Liver (tissue), 9 donors: Measurements from ENCODE around the gene FYB2. TPM values are rescaled to one million over a fixed set of nuclear protein-coding genes. Genes with fewer than 3 reads are reported as not detected.
"Not testable (repeated sequence)": the region's sequence is repeated elsewhere in the genome, so short reads cannot be mapped to it uniquely, and the experiment has no call there.

Experiments used
- DNase-seq: peaks from one replicate; pipeline ENCODE4 v3.0.0-alpha.2; 2017; ENCODE audit warnings: low spot score
- H3K27ac ChIP-seq, 2 donors: one replicate each; pipeline ENCODE4 v1.7.0; 2013; ENCODE audit warnings: inconsistent platforms in 2 of 2, low read length in 2 of 2, control low read depth in 1 of 2, low read depth in 1 of 2, mild to moderate bottlenecking in 1 of 2
- H3K27me3 ChIP-seq, 4 donors: one replicate each; pipeline versions ENCODE4 v1.6.1 to v1.7.0; 2013; ENCODE audit warnings: low read length in 3 of 4, inconsistent platforms in 1 of 4, mild to moderate bottlenecking in 1 of 4, moderate library complexity in 1 of 4; ENCODE audit not compliant: control insufficient read depth in 4 of 4, insufficient read depth in 4 of 4
- H3K36me3 ChIP-seq, 4 donors: one replicate each; pipeline versions ENCODE4 v1.6.1 to v1.7.0; 2013; ENCODE audit warnings: low read length in 3 of 4, mild to moderate bottlenecking in 3 of 4, low read depth in 1 of 4, moderate library complexity in 1 of 4; ENCODE audit not compliant: control insufficient read depth in 4 of 4, insufficient read depth in 3 of 4
- H3K4me1 ChIP-seq, 4 donors: one replicate each; pipeline versions ENCODE4 v1.6.1 to v1.7.0; 2013; ENCODE audit warnings: low read length in 3 of 4, mild to moderate bottlenecking in 3 of 4, moderate library complexity in 1 of 4; ENCODE audit not compliant: control insufficient read depth in 4 of 4, insufficient read depth in 4 of 4
- H3K4me3 ChIP-seq, 3 donors: one replicate each; pipeline versions ENCODE4 v1.6.1 to v1.7.0; 2013; ENCODE audit warnings: low read length in 3 of 3, control low read depth in 1 of 3, low read depth in 1 of 3, mild to moderate bottlenecking in 1 of 3
- H3K9ac ChIP-seq, 2 donors: one replicate each; pipeline ENCODE4 v1.7.0; 2013; ENCODE audit warnings: low read length in 2 of 2, mild to moderate bottlenecking in 2 of 2, moderate library complexity in 2 of 2, control low read depth in 1 of 2, low read depth in 1 of 2
- H3K9me3 ChIP-seq, 4 donors: one replicate each; pipeline versions ENCODE4 v1.6.1 to v1.7.0; 2013; ENCODE audit warnings: low read length in 3 of 4; ENCODE audit not compliant: control insufficient read depth in 4 of 4
- ATF3 ChIP-seq: IDR thresholded peaks from 2 replicates; pipeline ENCODE4 v1.6.1; 2016; ENCODE audit warnings: antibody characterized with exemption
- EGR1 ChIP-seq, 2 donors: IDR thresholded peaks; 2 replicates each; pipeline ENCODE4 v1.6.1; 2016 to 2018; ENCODE audit warnings: antibody characterized with exemption in 2 of 2, low read depth in 2 of 2
- FOXA1 ChIP-seq: IDR thresholded peaks from 2 replicates; pipeline ENCODE4 v1.6.1; 2016; ENCODE audit warnings: antibody characterized with exemption
- FOXA2 ChIP-seq: IDR thresholded peaks from 2 replicates; pipeline ENCODE4 v1.6.1; 2016; ENCODE audit warnings: antibody characterized with exemption
- GABPA ChIP-seq, 2 donors: IDR thresholded peaks in 1 of 2; conservative IDR thresholded peaks in 1 of 2; 2 replicates each; pipeline ENCODE4 v1.6.1; 2016; ENCODE audit warnings: antibody characterized with exemption in 2 of 2, mild to moderate bottlenecking in 1 of 2, moderate library complexity in 1 of 2
- HNF4A ChIP-seq, 2 donors: conservative IDR thresholded peaks; 2 replicates each; pipeline ENCODE4 v1.6.1; 2016; ENCODE audit warnings: antibody characterized with exemption in 2 of 2, mild to moderate bottlenecking in 2 of 2
- NR2F2 ChIP-seq: IDR thresholded peaks from 2 replicates; pipeline ENCODE4 v1.6.1; 2016; ENCODE audit warnings: antibody characterized with exemption
- RAD21 ChIP-seq, 2 donors: IDR thresholded peaks; 2 replicates each; pipeline ENCODE4 v1.6.1; 2016; ENCODE audit warnings: antibody characterized with exemption in 2 of 2, mild to moderate bottlenecking in 2 of 2
- REST ChIP-seq: IDR thresholded peaks from 2 replicates; pipeline ENCODE4 v1.6.1; 2016; ENCODE audit warnings: antibody characterized with exemption, mild to moderate bottlenecking
- RXRA ChIP-seq, 2 donors: IDR thresholded peaks; 2 replicates each; pipeline ENCODE4 v1.6.1; 2017 to 2018; ENCODE audit warnings: antibody characterized with exemption in 2 of 2, mild to moderate bottlenecking in 1 of 2
- SP1 ChIP-seq: IDR thresholded peaks from 2 replicates; pipeline ENCODE4 v1.6.1; 2018; ENCODE audit warnings: antibody characterized with exemption, mild to moderate bottlenecking
- YY1 ChIP-seq: IDR thresholded peaks from 2 replicates; pipeline ENCODE4 v1.6.1; 2016; ENCODE audit warnings: antibody characterized with exemption, mild to moderate bottlenecking
- whole genome bisulfite sequencing: extraction: QIAGEN DNeasy Blood & Tissue Kit; methylation state at CpG from one replicate; pipeline ENCODE4 v1.1.7; 2013; 5-methylcytosine and 5-hydroxymethylcytosine counted together
- polyA plus RNA-seq, 2 donors: library from polyadenylated mRNA; stranded (reverse) in 1 of 2; unstranded in 1 of 2; fragments of 200-250 nt in 1 of 2; fragments of >200 nt in 1 of 2; fragmentation: Nextera tagmentation in 1 of 2; extraction: Ambion mirVana in 1 of 2; gene quantifications; one replicate each; pipeline versions ENCODE4 v1.2.1 to v1.2.3, GENCODE V29; 2013 to 2015
- total RNA-seq, 2 donors: library from RNA; depleted of rRNA; stranded (reverse); fragments of >200 nt; gene quantifications; one replicate each; pipeline ENCODE4 v1.2.3, GENCODE V29; 2014
- donor health status: healthy.
- donor health status: healthy.
- donor health status: healthy.
- donor health status: healthy.
- donor health status: healthy.

Gene FYB2
- total and polyA plus RNA-seq, 4 donors: 3.3 to 31.3 (median 16.2) TPM

- Histone ChIP-seq H3K9me3 (no peaks in the 10 kb centered on the region), H3K4me1 (peaks cover 2 to 39% (median 9%) of the 10 kb centered on the region in 4 donors), H3K9ac (no peak overlapping the region), H3K27me3 (no peaks in the 10 kb centered on the region), H3K4me3 (no peak overlapping the region), H3K27ac (peak overlapping the region in 1 of 2 donors; percentile 48), H3K36me3 (peaks cover 0 to 4% (median under 1%) of the 10 kb centered on the region in 4 donors)
- TF ChIP-seq SP1: peak; percentile 12
- no peak for TF ChIP-seq GABPA (IDR thresholded peaks at IDR 0.05 in 1 of 2, conservative IDR thresholded peaks at IDR 0.05 in 1 of 2)
- peak in 1 of 2 donors; percentile 14 for TF ChIP-seq HNF4A (conservative IDR thresholded peaks at IDR 0.05)
- peak in 1 of 2 donors; percentile 15 for TF ChIP-seq RXRA (IDR thresholded peaks at IDR 0.05)
- no peak for DNase-seq
- 43% methylated on average over 1 of the region's 1 CpG for WGBS
These were observed 41.2 kb downstream of the FYB2 start for GRCh38 chr1:56777972-56778371.

GRCh38 chr1:56774732-56775131 lies 44.5 kb downstream of the FYB2 start:
- H3K27me3 ChIP-seq, DNase-seq, H3K9ac ChIP-seq, H3K36me3 ChIP-seq, H3K9me3 ChIP-seq: not testable (repeated sequence)
- H3K4me1 ChIP-seq: peaks cover 2 to 26% (median 6%) of the 10 kb centered on the region in 4 donors
- peak overlapping the region; percentile 93 to 94 for H3K27ac ChIP-seq
- peak overlapping the region in 2 of 3 donors; percentile 8 to 50 for H3K4me3 ChIP-seq
- peak; percentile 84 to 87 for TF ChIP-seq HNF4A (conservative IDR thresholded peaks at IDR 0.05)
- TF ChIP-seq RXRA (IDR thresholded peaks at IDR 0.05): peak in 1 of 2 donors; percentile 8

GRCh38 chr1:56774067-56774609 lies 45.1 kb downstream of the FYB2 start:
- WGBS: 29% methylated on average over 6 of the region's 6 CpGs
- no peak for DNase-seq
- no peaks in the 10 kb centered on the region for H3K27me3 ChIP-seq
- peak overlapping the region; percentile 93 to 94 for H3K27ac ChIP-seq
- no peaks in the 10 kb centered on the region for H3K36me3 ChIP-seq
- H3K9me3 ChIP-seq: no peaks in the 10 kb centered on the region
- H3K4me1 ChIP-seq: peaks cover 0 to 26% (median 6%) of the 10 kb centered on the region in 4 donors
- H3K9ac ChIP-seq: peak overlapping the region in 1 of 2 donors; percentile 88
- TF ChIP-seq NR2F2: no peak
- TF ChIP-seq RAD21 (IDR thresholded peaks at IDR 0.05): peak in 1 of 2 donors; percentile 1
- no peak for TF ChIP-seq ATF3
- TF ChIP-seq EGR1 (IDR thresholded peaks at IDR 0.05; ENCODE audit: low read depth in 2 of 2): no peak
- no peak for TF ChIP-seq FOXA1
- peak; percentile 1 for TF ChIP-seq FOXA2
- TF ChIP-seq GABPA (IDR thresholded peaks at IDR 0.05 in 1 of 2, conservative IDR thresholded peaks at IDR 0.05 in 1 of 2): peak in 1 of 2 donors; percentile 1
- TF ChIP-seq REST: no peak
- TF ChIP-seq YY1: peak; percentile 12
- H3K4me3 ChIP-seq: peak overlapping the region; percentile 8 to 62 (median 50)
